IPS-NIHi11 (cell line): ENCODE measurements around the gene SESN1.

Experiments used
- DNase-seq: peaks from one replicate; pipeline ENCODE4 v3.0.0; 2012; ENCODE audit warnings: mixed read lengths, low spot score

The SESN1 gene

GRCh38 chr6:108937170-108937569 lies 157.5 kb downstream of the SESN1 start:
- DNase-seq, result no peak
